MCF 10A (cell line): ENCODE data around the gene SCO1. TPM values are rescaled to one million over a fixed set of nuclear protein-coding genes. Genes with fewer than 3 reads are reported as not detected.
"Not testable (repeated sequence)": the region's sequence is repeated elsewhere in the genome, so short reads cannot be mapped to it uniquely, and the experiment has no call there.

ENCODE experiments used
- BruUV-seq: library from RNA; stranded (reverse); fragments of 400-500 nt; replicated peaks from 2 replicates; lab custom pipeline; 2021; lab: Mats Ljungman, UMichigan
- CTCF ChIA-PET: fragments of 300-600 bp; sonication (Branson Sonifier 250); formaldehyde crosslinking; extraction: SDS; loops from one replicate; lab custom pipeline; 2021; ENCODE audit warnings: antibody characterized with exemption, inconsistent platforms; lab: Yijun Ruan, JAX
- POLR2A ChIA-PET: fragments of 300-600, 350-650 bp; sonication (Branson Sonifier 250); formaldehyde crosslinking; extraction: SDS; loops from one replicate; lab custom pipeline; 2020; ENCODE audit warnings: antibody characterized with exemption, inconsistent platforms; lab: Yijun Ruan, JAX
- DNase-seq: peaks from one replicate; pipeline ENCODE4 v3.0.0-alpha.2; 2018; ENCODE audit not compliant: unreplicated experiment
- H3K27ac Mint-ChIP-seq: one replicate; pipeline ENCODE4 v1.8.0; 2022; ENCODE audit warnings: mild to moderate bottlenecking, low read depth, mixed read lengths; ENCODE audit not compliant: unreplicated experiment
- H3K27me3 Mint-ChIP-seq: one replicate; pipeline ENCODE4 v1.8.0; 2022; ENCODE audit warnings: mixed read lengths; ENCODE audit not compliant: insufficient read depth, unreplicated experiment
- H3K36me3 Mint-ChIP-seq: one replicate; pipeline ENCODE4 v1.8.0; 2022; ENCODE audit warnings: mild to moderate bottlenecking, moderate library complexity, mixed read lengths; ENCODE audit not compliant: insufficient read depth, unreplicated experiment
- H3K4me1 Mint-ChIP-seq: one replicate; pipeline ENCODE4 v1.8.0; 2022; ENCODE audit warnings: mixed read lengths; ENCODE audit not compliant: insufficient read depth, unreplicated experiment
- H3K4me3 Mint-ChIP-seq: one replicate; pipeline ENCODE4 v1.8.0; 2022; ENCODE audit warnings: mild to moderate bottlenecking, moderate library complexity, mixed read lengths; ENCODE audit not compliant: unreplicated experiment
- H3K9me3 Mint-ChIP-seq: one replicate; pipeline ENCODE4 v1.8.0; 2022; ENCODE audit warnings: mixed read lengths; ENCODE audit not compliant: unreplicated experiment
- intact Hi-C: fragments of 100-400 bp; cut with micrococcal nuclease; formaldehyde crosslinking; loops from 2 replicates; pipeline ENCODE4 v1.14.1; 2022
- total RNA-seq: library from RNA; stranded (reverse); gene quantifications from 2 replicates; pipeline ENCODE4 v1.2.3, GENCODE V29; 2022
- TF ChIP-seq, protein P1 (sequence below): fragments of 200-600 bp; IDR thresholded peaks from one replicate; pipeline ENCODE4 v1.8.0; 2022; ENCODE audit warnings: antibody characterized with exemption, mild to moderate bottlenecking; ENCODE audit not compliant: unreplicated experiment

SCO1 gene
- total RNA-seq, 1 experiment from 2014 or later = 55.8 TPM

DNA sequence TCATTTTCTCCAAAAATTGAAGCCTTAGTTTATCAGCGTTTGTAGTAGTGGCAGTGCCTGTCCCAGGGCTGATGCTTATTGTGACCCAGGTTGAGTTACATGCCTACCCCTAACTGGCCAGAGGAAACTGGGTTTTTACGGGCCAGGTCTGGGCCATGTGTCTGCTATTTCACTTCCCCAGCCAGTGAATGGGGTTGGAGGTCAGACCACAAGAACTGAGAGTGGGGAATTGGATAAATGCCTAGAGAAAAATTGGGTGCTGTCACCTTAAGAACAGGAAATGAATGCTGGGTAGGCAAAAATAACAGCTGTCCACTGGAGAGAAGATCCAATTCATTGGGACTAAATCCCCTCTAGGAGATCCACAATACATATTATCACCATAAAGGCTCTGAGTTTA is 5.2 kb upstream of the SCO1 start:
- intact Hi-C loops = no loop called here
- TF ChIP-seq, protein P1, sequence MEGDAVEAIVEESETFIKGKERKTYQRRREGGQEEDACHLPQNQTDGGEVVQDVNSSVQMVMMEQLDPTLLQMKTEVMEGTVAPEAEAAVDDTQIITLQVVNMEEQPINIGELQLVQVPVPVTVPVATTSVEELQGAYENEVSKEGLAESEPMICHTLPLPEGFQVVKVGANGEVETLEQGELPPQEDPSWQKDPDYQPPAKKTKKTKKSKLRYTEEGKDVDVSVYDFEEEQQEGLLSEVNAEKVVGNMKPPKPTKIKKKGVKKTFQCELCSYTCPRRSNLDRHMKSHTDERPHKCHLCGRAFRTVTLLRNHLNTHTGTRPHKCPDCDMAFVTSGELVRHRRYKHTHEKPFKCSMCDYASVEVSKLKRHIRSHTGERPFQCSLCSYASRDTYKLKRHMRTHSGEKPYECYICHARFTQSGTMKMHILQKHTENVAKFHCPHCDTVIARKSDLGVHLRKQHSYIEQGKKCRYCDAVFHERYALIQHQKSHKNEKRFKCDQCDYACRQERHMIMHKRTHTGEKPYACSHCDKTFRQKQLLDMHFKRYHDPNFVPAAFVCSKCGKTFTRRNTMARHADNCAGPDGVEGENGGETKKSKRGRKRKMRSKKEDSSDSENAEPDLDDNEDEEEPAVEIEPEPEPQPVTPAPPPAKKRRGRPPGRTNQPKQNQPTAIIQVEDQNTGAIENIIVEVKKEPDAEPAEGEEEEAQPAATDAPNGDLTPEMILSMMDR = no peak
- no TSS peak for BruUV-seq
- Mint-ChIP-seq H3K4me3 (no peak overlapping the region), H3K27me3 (no peaks in the 10 kb centered on the region), H3K9me3 (no peaks in the 10 kb centered on the region), H3K36me3 (peaks cover 27% of the 10 kb centered on the region), H3K4me1 (peaks cover 5% of the 10 kb centered on the region), H3K27ac (no peak overlapping the region)
- DNase-seq = no peak
- ChIA-PET CTCF (interaction anchor here (0.6 to 2.9 kb wide), 2 partner anchors 34 to 1169 kb away, joined by 3 to 10 read pairs; no protein-coding TSS in a partner anchor), POLR2A (no interaction called here)

DNA sequence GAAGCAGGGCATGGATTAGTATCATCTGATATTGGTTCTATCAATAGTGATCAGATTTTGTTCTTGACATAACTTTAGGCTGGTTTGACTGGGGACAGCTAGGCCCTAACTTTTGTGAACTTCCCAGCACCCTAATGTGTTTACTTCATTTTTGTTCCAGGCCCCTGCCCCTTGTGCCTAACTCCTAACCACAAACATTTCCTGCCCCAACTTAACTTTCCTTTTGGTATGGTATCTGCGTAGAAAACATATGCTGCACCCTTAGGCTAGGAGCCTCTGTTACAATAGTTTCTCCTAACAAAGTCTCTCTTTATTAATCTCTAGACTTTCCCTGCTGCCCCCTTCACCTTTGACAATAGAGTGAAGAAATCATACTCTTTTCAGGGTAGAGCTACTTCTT is 2.5 kb upstream of the SCO1 start:
- BruUV-seq = no TSS peak
- POLR2A ChIA-PET = no interaction called here
- no peaks in the 10 kb centered on the region for H3K27me3 Mint-ChIP-seq
- DNase-seq = no peak
- H3K4me1 Mint-ChIP-seq = peaks cover 5% of the 10 kb centered on the region
- H3K4me3 Mint-ChIP-seq = peak overlapping the region; percentile 47
- CTCF ChIA-PET = interaction anchor here (0.6 to 2.9 kb wide), 6 partner anchors 37 to 1291 kb away, joined by 3 to 10 read pairs (median 4); no protein-coding TSS in a partner anchor
- peaks cover 16% of the 10 kb centered on the region for H3K36me3 Mint-ChIP-seq
- H3K27ac Mint-ChIP-seq = no peak overlapping the region
- no peaks in the 10 kb centered on the region for H3K9me3 Mint-ChIP-seq
- intact Hi-C loops = no loop called here
- TF ChIP-seq, protein P1 = no peak

DNA sequence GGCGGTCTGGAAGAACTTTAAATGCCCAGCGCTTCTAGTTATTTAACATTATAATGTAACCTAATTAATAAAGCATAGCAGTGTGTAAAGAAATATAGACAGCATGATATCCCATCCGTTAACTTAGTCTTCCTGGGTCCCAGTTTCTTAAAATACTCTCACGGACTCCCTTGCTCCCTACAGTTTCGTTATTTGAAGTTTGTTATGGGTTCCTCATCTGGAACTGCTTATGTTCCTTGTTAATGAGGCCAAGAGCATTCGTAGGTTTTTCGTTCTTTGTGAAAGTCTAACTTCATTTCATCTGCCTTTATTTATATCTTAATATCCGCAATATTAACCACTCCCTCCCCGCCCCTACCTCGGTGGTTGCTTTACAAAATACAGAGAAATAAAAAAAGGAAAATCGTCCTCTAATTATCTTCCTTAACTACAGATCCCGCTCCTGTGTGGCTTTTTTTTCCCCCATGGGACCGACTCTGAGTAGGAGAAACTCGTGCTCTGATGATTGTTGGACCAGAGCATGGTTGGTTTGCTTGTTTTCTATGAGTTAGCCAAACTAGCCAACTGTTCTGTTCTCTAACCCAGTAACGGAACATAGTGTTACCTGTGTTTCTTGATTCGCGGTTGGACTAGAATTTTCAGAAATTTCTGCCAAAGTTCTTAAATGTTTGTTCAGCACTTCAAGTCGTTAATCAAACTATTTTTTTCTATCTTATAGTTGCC is 924 bp upstream of the SCO1 start:
- Mint-ChIP-seq H3K4me1 (peaks cover 10% of the 10 kb centered on the region), H3K27me3 (no peaks in the 10 kb centered on the region), H3K36me3 (peaks cover 23% of the 10 kb centered on the region), H3K4me3 (peak overlapping the region; percentile 88), H3K9me3 (no peaks in the 10 kb centered on the region), H3K27ac (peak overlapping the region; percentile 91)
- intact Hi-C loops = no loop called here
- peak; percentile 16 for DNase-seq
- ChIA-PET POLR2A (interaction anchor here (3.1 kb wide), 1 partner anchor 1298 kb away, joined by 17 read pairs; the partner anchor contains the start of gene ZNF18), CTCF (no interaction called here)
- TF ChIP-seq, protein P1 = no peak
- TSS peak; percentile 62 for BruUV-seq

DNA sequence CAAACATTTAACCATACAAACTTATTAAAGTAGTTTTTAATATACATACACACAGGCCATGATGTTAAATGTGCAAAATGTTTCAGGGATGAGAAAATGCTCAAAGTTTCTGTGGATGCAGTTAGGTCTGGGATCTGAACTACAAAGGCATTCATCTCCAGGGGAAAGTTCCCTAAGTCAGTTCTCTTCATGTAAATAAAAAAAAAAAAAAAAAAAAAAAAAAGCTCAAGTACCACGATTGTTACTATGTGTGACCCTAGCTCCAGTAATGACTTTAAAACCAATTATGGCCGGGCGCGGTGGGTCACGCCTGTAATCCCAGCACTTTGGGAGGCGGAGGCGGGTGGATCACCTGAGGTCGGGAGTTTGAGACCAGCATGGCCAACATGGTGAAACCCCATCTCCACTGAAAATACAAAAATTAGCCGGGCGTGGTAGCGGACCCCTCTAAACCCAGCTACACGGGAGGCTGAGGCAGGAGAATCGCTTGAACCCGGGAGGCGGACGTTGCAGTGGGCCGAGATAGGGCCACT is 1.4 kb downstream of the SCO1 start:
- ChIA-PET CTCF (interaction anchor here (0.6 to 1.5 kb wide), 8 partner anchors 10 to 149 kb away, joined by 3 to 7 read pairs (median 4); no protein-coding TSS in a partner anchor), POLR2A (interaction anchor here (0.5 to 3.1 kb wide), 8 partner anchors 9 to 1301 kb away, joined by 3 to 17 read pairs (median 4); partner anchors contain the start of gene ZNF18)
- peaks cover 17% of the 10 kb centered on the region for H3K4me1 Mint-ChIP-seq
- H3K27me3 Mint-ChIP-seq, H3K9me3 Mint-ChIP-seq, intact Hi-C loops, DNase-seq, BruUV-seq: not testable (repeated sequence)
- H3K4me3 Mint-ChIP-seq = peak overlapping the region; percentile 88
- peaks cover 45% of the 10 kb centered on the region for H3K36me3 Mint-ChIP-seq
- H3K27ac Mint-ChIP-seq = peak overlapping the region; percentile 91
